Measurements from ENCODE around the gene EEPD1. TPM values are rescaled to one million over a fixed set of nuclear protein-coding genes. Genes with fewer than 3 reads are reported as not detected.
A peak's percentile ranks its signal among the peaks of the same experiment; 100 is the strongest.

Gene EEPD1
- total RNA-seq, 1 experiment from 2014 or later: 0.70 TPM

DNA sequence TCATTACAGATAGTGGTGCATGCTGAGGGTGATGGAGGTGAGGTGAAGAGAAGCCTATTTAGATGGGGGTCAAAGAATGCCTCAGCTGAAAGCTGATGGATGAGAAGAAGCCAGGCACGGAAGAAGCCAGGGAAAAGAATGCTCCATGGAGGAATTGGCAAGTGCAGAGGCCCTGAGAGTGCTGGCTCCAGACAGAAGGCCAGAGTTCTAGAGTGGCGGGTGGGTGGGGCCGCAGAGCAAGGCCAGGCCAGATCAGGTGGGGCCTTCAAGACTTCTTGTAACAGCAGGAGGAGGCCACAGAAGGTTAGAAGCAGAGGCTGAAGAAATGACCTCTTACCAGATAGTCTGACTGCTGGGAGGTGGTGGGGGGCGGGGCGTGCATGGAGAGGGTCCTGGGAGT, 7.3 kb downstream of the EEPD1 start:
- CTCF ChIA-PET: interaction anchor here (0.6 to 0.8 kb wide), 2 partner anchors 40 to 341 kb away, joined by 3 to 4 read pairs; no protein-coding TSS in a partner anchor
- POLR2A ChIA-PET: no interaction called here
- no peak overlapping the region for H3K27ac Mint-ChIP-seq (ENCODE audit: low read depth, unreplicated experiment)
- TF ChIP-seq, protein P1, sequence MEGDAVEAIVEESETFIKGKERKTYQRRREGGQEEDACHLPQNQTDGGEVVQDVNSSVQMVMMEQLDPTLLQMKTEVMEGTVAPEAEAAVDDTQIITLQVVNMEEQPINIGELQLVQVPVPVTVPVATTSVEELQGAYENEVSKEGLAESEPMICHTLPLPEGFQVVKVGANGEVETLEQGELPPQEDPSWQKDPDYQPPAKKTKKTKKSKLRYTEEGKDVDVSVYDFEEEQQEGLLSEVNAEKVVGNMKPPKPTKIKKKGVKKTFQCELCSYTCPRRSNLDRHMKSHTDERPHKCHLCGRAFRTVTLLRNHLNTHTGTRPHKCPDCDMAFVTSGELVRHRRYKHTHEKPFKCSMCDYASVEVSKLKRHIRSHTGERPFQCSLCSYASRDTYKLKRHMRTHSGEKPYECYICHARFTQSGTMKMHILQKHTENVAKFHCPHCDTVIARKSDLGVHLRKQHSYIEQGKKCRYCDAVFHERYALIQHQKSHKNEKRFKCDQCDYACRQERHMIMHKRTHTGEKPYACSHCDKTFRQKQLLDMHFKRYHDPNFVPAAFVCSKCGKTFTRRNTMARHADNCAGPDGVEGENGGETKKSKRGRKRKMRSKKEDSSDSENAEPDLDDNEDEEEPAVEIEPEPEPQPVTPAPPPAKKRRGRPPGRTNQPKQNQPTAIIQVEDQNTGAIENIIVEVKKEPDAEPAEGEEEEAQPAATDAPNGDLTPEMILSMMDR (IDR thresholded peaks at IDR 0.05; ENCODE audit: unreplicated experiment): no peak
- H3K27me3 Mint-ChIP-seq (ENCODE audit: insufficient read depth, unreplicated experiment): no peaks in the 10 kb centered on the region
- BruUV-seq (replicated peaks): no TSS peak
- intact Hi-C loops (cut with micrococcal nuclease): no loop called here
- no peak overlapping the region for H3K4me3 Mint-ChIP-seq (ENCODE audit: unreplicated experiment)
- H3K9me3 Mint-ChIP-seq (ENCODE audit: unreplicated experiment): no peaks in the 10 kb centered on the region
- peaks cover 2% of the 10 kb centered on the region for H3K36me3 Mint-ChIP-seq (ENCODE audit: insufficient read depth, unreplicated experiment)
- DNase-seq (ENCODE audit: unreplicated experiment): no peak
- no peaks in the 10 kb centered on the region for H3K4me1 Mint-ChIP-seq (ENCODE audit: insufficient read depth, unreplicated experiment)

- POLR2A ChIA-PET: interaction anchor here (1.1 kb wide), 1 partner anchor 111 kb away, joined by 4 read pairs; no protein-coding TSS in a partner anchor
- no peak overlapping the region for H3K27ac Mint-ChIP-seq (ENCODE audit: low read depth, unreplicated experiment)
These were observed 8.9 kb downstream of the EEPD1 start for GRCh38 chr7:36161996-36162395.

DNA sequence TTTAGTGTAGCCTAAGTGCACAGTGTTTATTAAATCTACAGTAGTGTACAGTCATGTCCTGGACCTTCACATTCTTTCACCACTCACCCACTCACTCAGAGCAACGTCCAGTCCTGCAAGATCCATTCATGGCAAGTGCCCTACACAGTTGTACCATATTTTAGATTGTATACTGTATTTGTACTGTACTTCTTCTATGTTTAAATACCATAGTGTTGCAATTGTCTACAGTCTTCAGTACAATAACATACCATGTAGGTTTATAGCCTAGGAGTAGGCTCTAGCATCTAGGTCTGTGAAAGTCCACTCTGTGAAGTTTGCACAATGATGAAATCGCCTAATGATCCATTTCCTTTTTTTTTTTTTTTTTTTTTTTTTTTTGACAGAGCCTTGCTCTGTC, 12.0 kb downstream of the EEPD1 start:
- Mint-ChIP-seq H3K4me3 (ENCODE audit: unreplicated experiment) (no peak overlapping the region), H3K9me3 (ENCODE audit: unreplicated experiment) (no peaks in the 10 kb centered on the region), H3K27ac (ENCODE audit: low read depth, unreplicated experiment) (no peak overlapping the region), H3K36me3 (ENCODE audit: insufficient read depth, unreplicated experiment) (no peaks in the 10 kb centered on the region), H3K4me1 (ENCODE audit: insufficient read depth, unreplicated experiment) (no peaks in the 10 kb centered on the region), H3K27me3 (ENCODE audit: insufficient read depth, unreplicated experiment) (no peaks in the 10 kb centered on the region)
- TF ChIP-seq, protein P1 (IDR thresholded peaks at IDR 0.05; ENCODE audit: unreplicated experiment): no peak
- CTCF ChIA-PET: no interaction called here
- no TSS peak for BruUV-seq (replicated peaks)
- DNase-seq (ENCODE audit: unreplicated experiment): no peak
- intact Hi-C loops (cut with micrococcal nuclease): no loop called here
- POLR2A ChIA-PET: no interaction called here

More at GRCh38 chr7:36161996-36162395, 8.9 kb downstream of the EEPD1 start:
- Mint-ChIP-seq H3K4me1 (ENCODE audit: insufficient read depth, unreplicated experiment) (no peaks in the 10 kb centered on the region), H3K27me3 (ENCODE audit: insufficient read depth, unreplicated experiment) (no peaks in the 10 kb centered on the region), H3K4me3 (ENCODE audit: unreplicated experiment) (no peak overlapping the region), H3K9me3 (ENCODE audit: unreplicated experiment) (no peaks in the 10 kb centered on the region), H3K36me3 (ENCODE audit: insufficient read depth, unreplicated experiment) (no peaks in the 10 kb centered on the region)
- BruUV-seq (replicated peaks): no TSS peak
- TF ChIP-seq, protein P1 (IDR thresholded peaks at IDR 0.05; ENCODE audit: unreplicated experiment): no peak
- CTCF ChIA-PET: no interaction called here
- peak; percentile 79 for DNase-seq (ENCODE audit: unreplicated experiment)
- intact Hi-C loops (cut with micrococcal nuclease): no loop called here

- POLR2A ChIA-PET: no interaction called here
These were observed 12.7 kb downstream of the EEPD1 start for GRCh38 chr7:36165802-36166201.

More at GRCh38 chr7:36165802-36166201, 12.7 kb downstream of the EEPD1 start:
- intact Hi-C loops (cut with micrococcal nuclease): no loop called here
- no peak overlapping the region for H3K27ac Mint-ChIP-seq (ENCODE audit: low read depth, unreplicated experiment)
- H3K4me3 Mint-ChIP-seq (ENCODE audit: unreplicated experiment): no peak overlapping the region
- no peaks in the 10 kb centered on the region for H3K27me3 Mint-ChIP-seq (ENCODE audit: insufficient read depth, unreplicated experiment)
- TF ChIP-seq, protein P1 (IDR thresholded peaks at IDR 0.05; ENCODE audit: unreplicated experiment): no peak
- H3K4me1 Mint-ChIP-seq (ENCODE audit: insufficient read depth, unreplicated experiment): no peaks in the 10 kb centered on the region
- DNase-seq (ENCODE audit: unreplicated experiment): no peak
- no TSS peak for BruUV-seq (replicated peaks)
- CTCF ChIA-PET: no interaction called here
- H3K36me3 Mint-ChIP-seq (ENCODE audit: insufficient read depth, unreplicated experiment): no peaks in the 10 kb centered on the region
- no peaks in the 10 kb centered on the region for H3K9me3 Mint-ChIP-seq (ENCODE audit: unreplicated experiment)

Measured in MCF 10A (cell line).